B cell (primary cell): Measurements from ENCODE around the gene TMEM141. TPM values are rescaled to one million over a fixed set of nuclear protein-coding genes. Genes with fewer than 3 reads are reported as not detected.
A peak's percentile ranks its signal among the peaks of the same experiment; 100 is the strongest.

Experiments
- ATAC-seq: fragments of 200-7000 bp; cut with Tn5 transposase; one replicate; pipeline ENCODE4 v1.10.0; 2021; ENCODE audit warnings: low read depth, mild to moderate bottlenecking, moderate number of reproducible peaks, moderate library complexity
- CTCF ChIA-PET: fragments of 350-600 bp; sonication (Branson Sonifier 250); formaldehyde crosslinking; loops from one replicate; lab custom pipeline; 2021; ENCODE audit warnings: antibody characterized with exemption, inconsistent platforms; lab: Charles Lee
- POLR2A ChIA-PET: fragments of 350-600 bp; sonication (Branson Sonifier 250); formaldehyde crosslinking; loops from one replicate; lab custom pipeline; 2021; ENCODE audit warnings: antibody characterized with exemption; lab: Charles Lee
- DNase-seq: peaks from one replicate; pipeline ENCODE4 v3.0.0; 2013
- H2AFZ ChIP-seq: 2 replicates; pipeline ENCODE4 v1.6.1; 2012; ENCODE audit warnings: mild to moderate bottlenecking, low read depth, low read length; ENCODE audit not compliant: insufficient read depth, poor library complexity, severe bottlenecking
- H3K27ac ChIP-seq, 2 donors: 1 replicate in 1 of 2; 2 replicates in 1 of 2; pipeline ENCODE4 v1.5.1; 2012 to 2013; ENCODE audit warnings: low read length in 2 of 2, mild to moderate bottlenecking in 2 of 2, moderate library complexity in 1 of 2
- H3K27me3 ChIP-seq, 4 experiments: fragments of 200-600 bp in 1 of 4; sonication (generic) in 1 of 4; replicated peaks in 1 of 4; 1 replicate in 2 of 4; 2 replicates in 2 of 4; pipeline versions ENCODE4 v1.6.1 to v1.7.0; 2013 to 2016; ENCODE audit warnings: low read length in 3 of 4, mild to moderate bottlenecking in 2 of 4, mixed read lengths in 1 of 4, moderate library complexity in 1 of 4; ENCODE audit not compliant: insufficient read depth in 4 of 4, control insufficient read depth in 3 of 4; ENCODE audit errors: control extremely low read depth in 1 of 4
- H3K36me3 ChIP-seq, 2 experiments: replicated peaks in 1 of 2; 1 replicate in 1 of 2; 2 replicates in 1 of 2; pipeline versions ENCODE4 v1.6.1 to v1.7.1; 2013; ENCODE audit warnings: low read length in 1 of 2; ENCODE audit not compliant: insufficient read depth in 2 of 2, control insufficient read depth in 1 of 2; ENCODE audit errors: control extremely low read depth in 1 of 2, extremely low read depth in 1 of 2
- H3K4me1 ChIP-seq, 2 donors: fragments of 200-600 bp in 1 of 2; sonication (generic) in 1 of 2; 1 replicate in 1 of 2; 2 replicates in 1 of 2; pipeline versions ENCODE4 v1.5.1 to v1.6.1; 2013 to 2017; ENCODE audit warnings: low read length in 2 of 2; ENCODE audit not compliant: control insufficient read depth in 2 of 2, insufficient read depth in 2 of 2
- H3K4me2 ChIP-seq: replicated peaks from 2 replicates; pipeline ENCODE3; 2012; ENCODE audit warnings: mild to moderate bottlenecking, low read depth, low read length; ENCODE audit not compliant: poor library complexity, severe bottlenecking
- H3K4me3 ChIP-seq, 5 experiments: fragments of 200-600 bp in 1 of 5; sonication (generic) in 1 of 5; 1 replicate in 3 of 5; 2 replicates in 2 of 5; pipeline versions ENCODE4 v1.5.1 to v1.7.0; 2011 to 2016; ENCODE audit warnings: low read length in 4 of 5, mild to moderate bottlenecking in 4 of 5, low read depth in 2 of 5, control low read depth in 1 of 5, moderate library complexity in 1 of 5; ENCODE audit not compliant: insufficient read depth in 1 of 5; ENCODE audit errors: control extremely low read depth in 1 of 5, extremely low read depth in 1 of 5
- H3K79me2 ChIP-seq: fragments of 200-600 bp; sonication (generic); one replicate; pipeline ENCODE4 v1.6.0; 2016; ENCODE audit warnings: low read length; ENCODE audit not compliant: control insufficient read depth, insufficient read depth
- H3K9ac ChIP-seq: fragments of 200-600 bp; sonication (generic); 2 replicates; pipeline ENCODE4 v1.6.1; 2017; ENCODE audit warnings: mild to moderate bottlenecking, low read length, moderate library complexity
- H3K9me3 ChIP-seq, 3 donors: one replicate each; pipeline versions ENCODE4 v1.6.1 to v1.7.1; 2013; ENCODE audit warnings: low read length in 2 of 3; ENCODE audit not compliant: control insufficient read depth in 2 of 3, insufficient read depth in 1 of 3; ENCODE audit errors: control extremely low read depth in 1 of 3
- H4K20me1 ChIP-seq: 2 replicates; pipeline ENCODE4 v1.6.0; 2012; ENCODE audit warnings: mild to moderate bottlenecking, low read length; ENCODE audit not compliant: insufficient read depth, control insufficient read depth, poor library complexity, severe bottlenecking
- H3K27ac Mint-ChIP-seq: one replicate; pipeline ENCODE4 v1.8.0; 2021; ENCODE audit warnings: mixed read lengths
- H3K27me3 Mint-ChIP-seq: one replicate; pipeline ENCODE4 v1.8.0; 2021; ENCODE audit warnings: mixed read lengths
- H3K4me1 Mint-ChIP-seq: one replicate; pipeline ENCODE4 v1.8.0; 2021; ENCODE audit warnings: mixed read lengths
- H3K4me3 Mint-ChIP-seq: one replicate; pipeline ENCODE4 v1.8.0; 2021; ENCODE audit warnings: mixed read lengths
- H3K9me3 Mint-ChIP-seq: one replicate; pipeline ENCODE4 v1.8.0; 2022; ENCODE audit warnings: mixed read lengths; ENCODE audit not compliant: insufficient read depth
- EZH2 ChIP-seq: IDR thresholded peaks from 2 replicates; pipeline ENCODE4 v1.6.1; 2012; ENCODE audit warnings: borderline replicate concordance, low read depth, mild to moderate bottlenecking, moderate library complexity, low read length; ENCODE audit not compliant: insufficient read depth, poor library complexity, severe bottlenecking
- WGBS: methylation state at CpG from one replicate; pipeline ENCODE4 v1.1.5; 2013; ENCODE audit warnings: missing lambda C conversion rate; ENCODE audit not compliant: insufficient coverage; 5-methylcytosine and 5-hydroxymethylcytosine counted together
- intact Hi-C: fragments of 100-400 bp; cut with micrococcal nuclease; formaldehyde crosslinking; loops from one replicate; pipeline ENCODE4 v1.10.0; 2022
- polyA plus RNA-seq: library from polyadenylated mRNA; depleted of rRNA; stranded (reverse); fragments of >200 nt; gene quantifications from 2 replicates; pipeline ENCODE4 v1.2.3, GENCODE V29; 2012
- total RNA-seq, 2 donors: library from RNA; stranded (reverse); fragments of 120-200 nt in 1 of 2; gene quantifications; 1 replicate in 1 of 2; 2 replicates in 1 of 2; pipeline versions ENCODE4 v1.2.3 to v1.2.4, GENCODE V29; 2013 to 2022
- TF ChIP-seq, protein P1 (sequence below): fragments of 200-600 bp; IDR thresholded peaks from one replicate; pipeline ENCODE4 v1.8.0; 2022; ENCODE audit warnings: antibody characterized with exemption, mild to moderate bottlenecking

TMEM141 gene
- total and polyA plus RNA-seq, 2 donors (not counting 1 experiment from before 2014, with no cell fraction given): 35.7 to 60.8 TPM

DNA sequence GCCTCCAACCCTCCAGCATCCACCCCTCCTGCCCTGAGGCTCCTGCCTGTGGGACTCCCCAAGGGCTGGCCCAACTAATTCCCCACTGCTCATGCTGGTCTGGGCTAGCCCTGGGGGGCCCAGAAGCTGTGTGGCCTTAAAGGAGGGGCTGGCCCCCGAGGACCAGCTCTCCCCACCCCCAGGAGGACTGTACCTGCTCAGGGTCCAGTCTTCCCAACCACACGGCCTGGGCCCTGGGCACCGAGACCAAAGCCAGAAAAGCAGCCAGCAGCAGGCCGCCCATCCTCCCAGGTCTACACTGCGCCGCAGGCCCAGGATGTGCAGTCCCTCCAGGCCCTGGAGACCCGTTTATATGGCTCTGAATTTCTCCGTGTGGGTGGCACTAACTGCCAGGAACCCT is 42.9 kb upstream of the TMEM141 start, which contains the start of gene LCN6:
Gene LCN6 (minus strand): TSS at position 325 of the 400 bp plus-strand sequence. CDS start 42 bp downstream, at position 283.
- no peaks in the 10 kb centered on the region for H3K27me3 ChIP-seq

More for the DNA sequence above, 42.9 kb upstream of the TMEM141 start, which contains the start of gene LCN6:
- peak within 1 kb of the TSS; percentile 96 for H3K27ac Mint-ChIP-seq
- H3K4me3 Mint-ChIP-seq: peak within 1 kb of the TSS; percentile 75
- TF ChIP-seq, protein P1, sequence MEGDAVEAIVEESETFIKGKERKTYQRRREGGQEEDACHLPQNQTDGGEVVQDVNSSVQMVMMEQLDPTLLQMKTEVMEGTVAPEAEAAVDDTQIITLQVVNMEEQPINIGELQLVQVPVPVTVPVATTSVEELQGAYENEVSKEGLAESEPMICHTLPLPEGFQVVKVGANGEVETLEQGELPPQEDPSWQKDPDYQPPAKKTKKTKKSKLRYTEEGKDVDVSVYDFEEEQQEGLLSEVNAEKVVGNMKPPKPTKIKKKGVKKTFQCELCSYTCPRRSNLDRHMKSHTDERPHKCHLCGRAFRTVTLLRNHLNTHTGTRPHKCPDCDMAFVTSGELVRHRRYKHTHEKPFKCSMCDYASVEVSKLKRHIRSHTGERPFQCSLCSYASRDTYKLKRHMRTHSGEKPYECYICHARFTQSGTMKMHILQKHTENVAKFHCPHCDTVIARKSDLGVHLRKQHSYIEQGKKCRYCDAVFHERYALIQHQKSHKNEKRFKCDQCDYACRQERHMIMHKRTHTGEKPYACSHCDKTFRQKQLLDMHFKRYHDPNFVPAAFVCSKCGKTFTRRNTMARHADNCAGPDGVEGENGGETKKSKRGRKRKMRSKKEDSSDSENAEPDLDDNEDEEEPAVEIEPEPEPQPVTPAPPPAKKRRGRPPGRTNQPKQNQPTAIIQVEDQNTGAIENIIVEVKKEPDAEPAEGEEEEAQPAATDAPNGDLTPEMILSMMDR: no peak
- no peak for TF ChIP-seq EZH2
- H3K9me3 Mint-ChIP-seq: peaks cover 5% of the 10 kb centered on the region
- Histone ChIP-seq H3K9me3 (peaks cover 4 to 24% (median 23%) of the 10 kb centered on the region in 3 donors), H3K4me3 (no peak within 1 kb of the TSS), H3K4me1 (peaks cover 33 to 57% of the 10 kb centered on the region in 2 donors), H3K79me2 (peaks cover 2% of the 10 kb centered on the region), H3K9ac (no peak within 1 kb of the TSS), H3K4me2 (peak within 1 kb of the TSS; percentile 52), H2AFZ (no peak within 1 kb of the TSS), H3K27ac (peak within 1 kb of the TSS; percentile 71 to 83), H3K36me3 (no peaks in the 10 kb centered on the region), H4K20me1 (no peaks in the 10 kb centered on the region)
- ATAC-seq (no peak), DNase-seq (no peak)
- CTCF ChIA-PET: interaction anchor here (0.6 to 4.3 kb wide), 3 partner anchors 10 to 46 kb away, joined by 4 to 47 read pairs (median 25); partner anchors contain the start of gene LCN8
- intact Hi-C loops: no loop called here
- H3K4me1 Mint-ChIP-seq: peaks cover 62% of the 10 kb centered on the region
- 27% methylated on average over 7 of the region's 8 CpGs for WGBS
- POLR2A ChIA-PET: interaction anchor here (0.5 to 5.9 kb wide), 3 partner anchors 11 to 47 kb away, joined by 4 to 60 read pairs (median 39); partner anchors contain the start of gene LCN8
- no peaks in the 10 kb centered on the region for H3K27me3 Mint-ChIP-seq
